Brain microvascular endothelial cell (primary cell): ENCODE results near the gene NDUFAF3.
A peak's percentile ranks its signal among the peaks of the same experiment; 100 is the strongest.

Experiments used
- DNase-seq: peaks from one replicate; pipeline ENCODE4 v3.0.0-alpha.2; 2020
- H3K27ac ChIP-seq: fragments of 250-450 bp; sonication (Bioruptor Pico); 2 replicates; pipeline ENCODE4 v1.5.1; 2020; ENCODE audit warnings: mild to moderate bottlenecking, moderate library complexity
- H3K27me3 ChIP-seq: fragments of 250-450 bp; sonication (Bioruptor Pico); replicated peaks from 2 replicates; pipeline ENCODE4 v1.5.1; 2020; ENCODE audit warnings: mild to moderate bottlenecking
- H3K36me3 ChIP-seq: fragments of 250-450 bp; sonication (Bioruptor Pico); replicated peaks from 2 replicates; pipeline ENCODE4 v1.5.1; 2020; ENCODE audit warnings: mild to moderate bottlenecking
- H3K4me3 ChIP-seq: 2 replicates; pipeline ENCODE4 v1.5.1; 2011; ENCODE audit warnings: low read depth, mild to moderate bottlenecking, control low read depth, low read length, moderate library complexity
- CTCF ChIP-seq: IDR thresholded peaks from 2 replicates; pipeline ENCODE4 v1.5.1; 2011; ENCODE audit warnings: low read depth, mild to moderate bottlenecking, moderate library complexity, low read length, control low read depth, inconsistent platforms; ENCODE audit errors: missing control alignments
- in situ Hi-C: cut with HindIII; loops from 2 replicates; pipeline ENCODE4 v1.10.0; 2017; ENCODE audit warnings: low sequenced_read_pairs, low pct_ligation_motif_present

Gene NDUFAF3

GRCh38 chr3:48989796-48990635, 31.9 kb upstream of the NDUFAF3 start, which contains the start of gene P4HTM:
TSS of gene P4HTM (plus strand) at chr3:48990241. CDS start at chr3:48990257, 16 bp downstream.
- Histone ChIP-seq H3K4me3 (peak within 1 kb of the TSS; percentile 77), H3K36me3 (no peaks in the 10 kb centered on the region), H3K27me3 (no peaks in the 10 kb centered on the region), H3K27ac (peak within 1 kb of the TSS; percentile 90)
- peak; percentile 57 for TF ChIP-seq CTCF
- in situ Hi-C loops = no loop called here
- DNase-seq = peak; percentile 94

- TF ChIP-seq CTCF = no peak
- in situ Hi-C loops = no loop called here
- Histone ChIP-seq H3K36me3 (no peaks in the 10 kb centered on the region), H3K27me3 (no peaks in the 10 kb centered on the region), H3K4me3 (peak overlapping the region; percentile 77), H3K27ac (peak overlapping the region; percentile 90)
- DNase-seq = no peak
Measured at GRCh38 chr3:48990636-48991469, 31.1 kb upstream of the NDUFAF3 start.

- Histone ChIP-seq H3K27ac (no peak overlapping the region), H3K4me3 (no peak overlapping the region), H3K36me3 (peaks cover 2% of the 10 kb centered on the region), H3K27me3 (no peaks in the 10 kb centered on the region)
- DNase-seq = no peak
- in situ Hi-C loops = no loop called here
- no peak for TF ChIP-seq CTCF
Measured at GRCh38 chr3:48991851-48992545, 29.9 kb upstream of the NDUFAF3 start.

GRCh38 chr3:48993834-48994233, 28.1 kb upstream of the NDUFAF3 start:
- H3K36me3 ChIP-seq = peaks cover 2% of the 10 kb centered on the region
- H3K27me3 ChIP-seq = no peaks in the 10 kb centered on the region
- no peak overlapping the region for H3K4me3 ChIP-seq
- in situ Hi-C loops = no loop called here
- no peak for TF ChIP-seq CTCF
- H3K27ac ChIP-seq = no peak overlapping the region
- DNase-seq = no peak

- no peak for TF ChIP-seq CTCF
- no peak overlapping the region for H3K27ac ChIP-seq
- in situ Hi-C loops = no loop called here
Measured at GRCh38 chr3:48996640-48997039, 25.3 kb upstream of the NDUFAF3 start.

More at GRCh38 chr3:48996640-48997039, 25.3 kb upstream of the NDUFAF3 start:
- DNase-seq = no peak
- no peaks in the 10 kb centered on the region for H3K27me3 ChIP-seq
- no peak overlapping the region for H3K4me3 ChIP-seq
- peaks cover 2% of the 10 kb centered on the region for H3K36me3 ChIP-seq
